KMS-11 (cell line): ENCODE results near the gene CTIF.

Experiments used
- H2AFZ ChIP-seq: fragments of 200-600 bp; sonication (generic); 2 replicates; pipeline ENCODE4 v1.6.1; 2016; ENCODE audit warnings: antibody characterized with exemption, mixed run types, low read depth
- H3K27ac ChIP-seq: fragments of 200-600 bp; sonication (generic); 2 replicates; pipeline ENCODE4 v1.6.1; 2016; ENCODE audit warnings: mild to moderate bottlenecking, mixed run types
- H3K27me3 ChIP-seq: fragments of 200-600 bp; sonication (generic); 2 replicates; pipeline ENCODE4 v1.6.1; 2017; ENCODE audit warnings: mild to moderate bottlenecking, low read depth, mixed run types, moderate library complexity; ENCODE audit not compliant: insufficient read depth
- H3K36me3 ChIP-seq: fragments of 200-600 bp; sonication (generic); 2 replicates; pipeline ENCODE4 v1.6.1; 2017; ENCODE audit warnings: mild to moderate bottlenecking, mixed run types; ENCODE audit not compliant: insufficient read depth
- H3K4me1 ChIP-seq: fragments of 200-600 bp; sonication (generic); 2 replicates; pipeline ENCODE4 v1.6.1; 2016; ENCODE audit warnings: mild to moderate bottlenecking, low read depth, mixed run types; ENCODE audit not compliant: poor library complexity, severe bottlenecking
- H3K4me2 ChIP-seq: fragments of 200-600 bp; sonication (generic); 2 replicates; pipeline ENCODE4 v1.7.0; 2016; ENCODE audit warnings: mild to moderate bottlenecking, mixed run types
- H3K4me3 ChIP-seq: fragments of 200-600 bp; sonication (generic); IDR thresholded peaks from 2 replicates; pipeline ENCODE4 v1.6.1; 2017; ENCODE audit warnings: low read depth, low read length, mixed read lengths; ENCODE audit not compliant: insufficient read depth
- H3K79me2 ChIP-seq: fragments of 200-600 bp; sonication (generic); 2 replicates; pipeline ENCODE4 v1.6.1; 2016; ENCODE audit warnings: low read depth, mixed run types; ENCODE audit not compliant: insufficient read depth
- H3K9ac ChIP-seq: fragments of 200-600 bp; sonication (generic); 2 replicates; pipeline ENCODE4 v1.6.1; 2016; ENCODE audit warnings: mild to moderate bottlenecking, mixed run types
- H4K20me1 ChIP-seq: fragments of 200-600 bp; sonication (generic); 2 replicates; pipeline ENCODE4 v1.6.1; 2016; ENCODE audit warnings: mild to moderate bottlenecking, mixed run types; ENCODE audit not compliant: insufficient read depth
- CTCF ChIP-seq: fragments of 200-600 bp; sonication (generic); conservative IDR thresholded peaks from 2 replicates; pipeline ENCODE4 v1.6.1; 2017; ENCODE audit warnings: low read depth, mild to moderate bottlenecking, antibody characterized with exemption, low read length, moderate library complexity, mixed read lengths

CTIF gene

GRCh38 chr18:48658721-48659120, 119.9 kb downstream of the CTIF start:
- Histone ChIP-seq H3K9ac (no peak overlapping the region), H3K27me3 (no peaks in the 10 kb centered on the region), H3K4me2 (no peak overlapping the region), H4K20me1 (no peaks in the 10 kb centered on the region), H3K4me1 (no peaks in the 10 kb centered on the region), H2AFZ (no peak overlapping the region), H3K36me3 (no peaks in the 10 kb centered on the region), H3K4me3 (no peak overlapping the region), H3K27ac (no peak overlapping the region), H3K79me2 (no peaks in the 10 kb centered on the region)
- no peak for TF ChIP-seq CTCF

GRCh38 chr18:48659188-48660009, 120.6 kb downstream of the CTIF start:
- Histone ChIP-seq H3K4me2 (no peak overlapping the region), H3K4me3 (no peak overlapping the region), H3K79me2 (no peaks in the 10 kb centered on the region), H3K36me3 (no peaks in the 10 kb centered on the region), H3K27ac (no peak overlapping the region), H3K4me1 (no peaks in the 10 kb centered on the region), H4K20me1 (no peaks in the 10 kb centered on the region), H2AFZ (no peak overlapping the region), H3K27me3 (no peaks in the 10 kb centered on the region), H3K9ac (no peak overlapping the region)
- TF ChIP-seq CTCF, result no peak

DNA sequence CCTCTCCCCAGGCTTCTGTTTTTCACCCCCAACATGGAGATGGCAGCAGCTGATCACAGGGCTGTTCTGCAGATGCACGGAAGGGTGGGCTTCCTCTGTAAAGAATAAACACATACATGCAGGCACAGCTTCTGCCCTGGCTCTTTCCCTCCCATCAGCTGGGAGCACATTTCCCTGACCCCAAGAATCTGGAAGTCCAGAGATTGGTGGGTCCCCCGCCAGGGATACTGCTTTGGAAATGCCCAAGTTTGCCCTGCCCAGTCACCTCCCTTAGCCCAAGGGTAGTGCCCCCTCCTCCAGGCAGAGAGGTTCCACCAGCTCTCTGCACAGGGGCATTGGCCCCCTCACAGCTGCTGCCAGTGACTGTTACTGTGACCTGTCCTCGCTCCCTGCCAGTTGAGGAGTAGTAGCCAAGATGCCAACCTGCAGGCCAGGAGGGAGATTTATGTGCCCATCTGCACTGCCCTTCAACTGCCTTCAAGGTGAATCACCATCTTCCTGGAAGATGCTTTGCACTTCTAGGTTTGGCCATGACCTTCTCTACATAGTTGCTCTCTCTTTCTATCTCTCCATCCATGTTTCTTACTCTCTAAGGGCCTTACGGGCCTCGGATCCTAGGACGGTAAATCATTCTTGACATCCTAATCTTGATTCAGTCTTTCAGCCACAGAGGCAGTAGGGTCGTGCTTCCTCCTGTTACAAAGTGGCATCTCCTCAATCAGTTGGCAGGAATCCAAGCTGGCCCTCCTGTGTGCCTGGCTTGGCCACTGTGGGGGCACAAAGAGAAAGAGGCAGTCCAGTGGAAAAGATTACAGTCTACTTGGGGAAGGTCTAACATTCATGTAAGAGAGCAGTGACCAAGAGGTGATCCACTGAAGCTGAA, 121.8 kb downstream of the CTIF start:
- no peaks in the 10 kb centered on the region for H3K79me2 ChIP-seq
- H3K36me3 ChIP-seq, result no peaks in the 10 kb centered on the region
- no peak overlapping the region for H3K4me2 ChIP-seq
- no peaks in the 10 kb centered on the region for H3K4me1 ChIP-seq
- H3K4me3 ChIP-seq, result no peak overlapping the region
- no peak for TF ChIP-seq CTCF
- no peak overlapping the region for H3K27ac ChIP-seq
- no peaks in the 10 kb centered on the region for H3K27me3 ChIP-seq
- no peaks in the 10 kb centered on the region for H4K20me1 ChIP-seq
- H3K9ac ChIP-seq, result no peak overlapping the region
- H2AFZ ChIP-seq, result no peak overlapping the region

DNA sequence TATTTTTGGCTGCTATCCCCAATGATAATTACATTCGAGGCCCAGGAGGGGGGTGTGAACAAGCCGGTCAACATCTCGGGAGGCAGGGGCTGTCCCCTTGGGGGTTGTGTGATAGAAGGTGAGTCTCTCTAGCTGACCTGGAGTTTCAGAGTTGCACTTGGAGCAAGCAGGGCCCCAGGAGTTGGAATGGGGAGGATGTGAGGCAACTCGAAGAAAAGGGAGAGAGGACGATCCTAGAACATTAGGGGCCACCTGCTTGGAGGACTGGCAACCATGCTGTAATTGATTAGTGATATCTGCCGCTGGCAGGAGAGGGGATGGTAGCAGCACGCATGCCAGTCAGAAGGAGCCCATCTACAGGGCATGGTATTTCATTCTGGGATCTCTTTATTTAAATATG, 122.6 kb downstream of the CTIF start:
- no peaks in the 10 kb centered on the region for H4K20me1 ChIP-seq
- H3K4me1 ChIP-seq, result no peaks in the 10 kb centered on the region
- no peak overlapping the region for H2AFZ ChIP-seq
- TF ChIP-seq CTCF, result no peak
- no peak overlapping the region for H3K9ac ChIP-seq
- H3K36me3 ChIP-seq, result no peaks in the 10 kb centered on the region
- no peak overlapping the region for H3K4me3 ChIP-seq
- no peak overlapping the region for H3K4me2 ChIP-seq
- no peak overlapping the region for H3K27ac ChIP-seq
- H3K27me3 ChIP-seq, result no peaks in the 10 kb centered on the region
- no peaks in the 10 kb centered on the region for H3K79me2 ChIP-seq
